SH-SY5Y (cell line): ENCODE results near the gene VSTM2L.

ENCODE experiments used
- GATA2 ChIP-seq: IDR thresholded peaks from 2 replicates; pipeline ENCODE4 v1.6.1; 2011; ENCODE audit warnings: mild to moderate bottlenecking, low read depth, low read length
- GATA3 ChIP-seq: IDR thresholded peaks from 2 replicates; pipeline ENCODE4 v1.6.1; 2011; ENCODE audit warnings: low read depth, mild to moderate bottlenecking, low read length, moderate library complexity

DNA sequence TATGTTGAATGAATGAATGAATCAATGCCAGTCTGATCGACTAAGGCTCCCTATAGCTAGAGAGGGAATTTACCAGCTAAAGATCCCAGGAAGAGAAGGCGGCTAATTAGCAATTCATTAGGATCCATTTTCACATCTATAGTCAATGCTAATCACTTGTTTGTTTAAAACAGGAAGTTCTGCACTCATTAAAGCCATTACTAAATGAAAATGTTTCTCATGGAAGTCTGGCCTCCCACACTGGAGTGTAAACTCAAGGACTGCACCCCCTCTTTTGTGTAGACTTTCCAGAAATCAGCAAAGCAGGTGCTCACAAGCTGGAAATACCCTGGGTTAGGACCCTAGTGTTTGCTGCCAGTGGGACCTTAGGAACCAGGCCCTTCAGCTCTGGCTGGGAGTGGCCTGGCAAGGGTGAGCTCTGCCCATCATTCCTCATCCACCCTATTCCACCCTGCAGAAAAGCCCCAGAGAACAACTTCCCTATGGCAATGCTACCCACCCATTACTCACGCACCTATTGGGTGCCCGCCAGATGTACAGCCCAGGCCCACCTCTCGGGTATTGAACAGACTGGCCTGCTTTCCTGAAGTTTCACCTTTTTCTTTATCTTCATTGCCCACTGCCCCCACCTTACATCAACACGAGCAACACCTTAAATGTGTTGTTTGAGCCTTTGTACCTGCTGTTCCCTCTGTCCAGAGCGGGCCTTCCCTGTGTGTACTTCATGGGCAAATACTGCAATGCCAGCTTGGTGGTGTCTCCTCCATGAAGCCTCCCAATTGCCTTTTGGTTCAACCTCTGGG lies 69.5 kb downstream of the VSTM2L start:
- TF ChIP-seq GATA3 = no peak
- TF ChIP-seq GATA2 = no peak
